GM19035 (cell line): ENCODE data around the gene HERC3.
"Not testable (repeated sequence)": the region's sequence is repeated elsewhere in the genome, so short reads cannot be mapped to it uniquely, and the experiment has no call there.

Experiments
- ATAC-seq: cut with Tn5 transposase; IDR thresholded peaks from one replicate; pipeline ENCODE4 v1.9.1; 2021; ENCODE audit not compliant: unreplicated experiment

The HERC3 gene

GRCh38 chr4:88606832-88607231, 14.6 kb downstream of the HERC3 start:
- no peak for ATAC-seq

DNA sequence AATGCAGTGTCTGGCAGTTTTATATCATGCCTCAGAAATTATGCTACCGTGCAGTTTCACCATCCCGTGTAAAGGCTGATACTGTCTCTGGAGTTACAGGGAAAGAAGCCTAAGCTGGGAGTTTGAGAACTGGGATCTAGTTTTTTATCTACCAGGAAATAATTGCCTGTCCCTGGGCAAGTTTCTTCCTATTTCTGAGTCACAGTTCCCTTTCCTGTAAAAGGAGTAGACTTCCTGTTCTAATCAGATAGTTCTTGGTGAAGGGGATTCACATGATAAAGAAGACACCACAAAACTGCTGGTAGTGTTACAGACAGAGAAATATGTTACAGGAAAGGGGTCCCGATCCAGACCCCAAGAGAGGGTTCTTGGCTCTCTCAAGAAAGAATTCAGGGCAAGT, 17.1 kb downstream of the HERC3 start:
- ATAC-seq: no peak

DNA sequence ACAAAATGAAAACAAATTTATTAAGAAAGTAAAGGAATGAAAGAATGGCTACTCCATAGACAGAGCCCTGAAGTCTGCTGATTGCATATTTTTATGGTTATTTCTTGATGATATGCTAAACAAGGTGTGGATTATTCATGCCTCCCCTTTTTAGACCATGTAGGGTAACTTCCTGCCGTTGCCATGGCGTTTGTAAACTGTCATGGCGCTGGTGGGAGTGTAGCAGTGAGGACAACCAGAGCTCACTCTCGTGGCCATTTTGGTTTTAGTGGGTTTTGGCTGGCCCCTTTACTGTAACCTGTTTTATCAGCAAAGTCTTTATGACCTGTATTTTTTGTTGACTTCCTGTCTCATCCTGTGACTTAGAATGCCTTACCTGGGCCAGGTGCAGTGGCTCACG, 17.5 kb downstream of the HERC3 start:
- ATAC-seq: not testable (repeated sequence)

GRCh38 chr4:88610771-88611170, 18.5 kb downstream of the HERC3 start:
- ATAC-seq: no peak

DNA sequence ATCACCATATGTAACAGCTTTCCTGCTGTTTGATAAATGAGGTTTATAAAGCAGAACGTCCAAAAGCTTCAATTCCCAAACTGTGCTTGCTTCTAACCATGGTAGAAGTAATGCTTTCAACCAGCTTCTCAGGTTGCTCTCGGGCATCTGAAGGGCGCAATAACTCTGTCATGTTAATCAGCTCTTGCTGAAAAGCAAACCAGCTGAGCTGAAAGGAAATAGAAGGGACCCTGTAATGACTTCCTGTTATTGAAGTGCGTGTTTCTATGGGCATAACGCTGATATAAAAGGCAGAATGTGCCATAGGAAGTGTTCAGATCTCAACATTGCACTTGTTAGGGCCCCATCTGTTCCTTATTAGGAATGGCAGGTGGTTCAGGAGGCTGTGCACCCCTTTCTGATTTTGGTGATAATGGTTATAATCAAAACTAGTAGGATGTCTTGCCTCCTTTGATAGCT, 21.2 kb downstream of the HERC3 start:
- ATAC-seq: no peak

- ATAC-seq: no peak
Observed at GRCh38 chr4:88614058-88614457, 21.8 kb downstream of the HERC3 start.

GRCh38 chr4:88616275-88617150, 24.2 kb downstream of the HERC3 start:
- ATAC-seq: no peak

- no peak for ATAC-seq
Observed at GRCh38 chr4:88618782-88619485, 26.7 kb downstream of the HERC3 start.

DNA sequence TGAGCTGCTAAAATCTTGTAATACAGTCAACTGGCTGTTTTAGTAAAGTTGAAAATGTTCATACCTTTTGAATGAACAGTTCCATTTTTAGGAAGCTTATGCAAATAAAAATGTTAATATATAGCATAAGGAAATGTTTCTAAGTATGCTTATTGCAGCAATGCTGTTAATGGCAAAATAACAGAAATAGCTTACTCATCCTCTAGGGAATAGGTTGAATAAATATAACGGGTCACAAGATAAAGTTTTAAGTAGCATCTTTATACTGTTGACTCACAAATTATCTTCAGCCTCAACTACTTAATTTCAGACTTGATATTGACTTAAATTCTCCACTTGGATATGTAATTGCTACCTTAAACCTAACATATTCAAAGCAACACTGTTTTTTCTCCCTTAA, 27.7 kb downstream of the HERC3 start:
- no peak for ATAC-seq

DNA sequence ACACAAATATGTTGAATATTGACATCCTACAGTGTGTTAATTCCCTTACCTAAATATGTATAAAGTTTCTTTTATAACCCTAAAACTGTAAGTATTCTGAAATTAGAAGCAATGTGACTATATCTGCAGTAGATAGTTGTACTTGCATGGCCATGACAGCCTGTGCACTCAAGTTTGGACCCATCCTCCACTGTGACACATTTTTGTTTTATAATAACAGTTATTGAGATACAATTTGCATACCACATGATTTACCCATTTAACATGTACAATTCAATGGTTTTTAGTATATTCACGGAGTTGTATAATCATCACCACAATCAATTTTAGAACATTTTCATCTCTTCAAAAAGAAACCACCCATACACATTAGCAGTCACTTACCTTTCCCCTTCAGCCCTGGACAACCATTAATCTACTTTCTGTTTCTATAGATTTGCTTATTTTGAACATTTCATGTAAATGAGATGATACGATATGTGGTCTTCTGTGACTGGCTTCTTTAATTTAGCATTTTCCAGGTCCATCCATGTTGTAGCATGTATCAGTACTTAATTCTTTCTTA, 29.6 kb downstream of the HERC3 start:
- ATAC-seq: no peak

DNA sequence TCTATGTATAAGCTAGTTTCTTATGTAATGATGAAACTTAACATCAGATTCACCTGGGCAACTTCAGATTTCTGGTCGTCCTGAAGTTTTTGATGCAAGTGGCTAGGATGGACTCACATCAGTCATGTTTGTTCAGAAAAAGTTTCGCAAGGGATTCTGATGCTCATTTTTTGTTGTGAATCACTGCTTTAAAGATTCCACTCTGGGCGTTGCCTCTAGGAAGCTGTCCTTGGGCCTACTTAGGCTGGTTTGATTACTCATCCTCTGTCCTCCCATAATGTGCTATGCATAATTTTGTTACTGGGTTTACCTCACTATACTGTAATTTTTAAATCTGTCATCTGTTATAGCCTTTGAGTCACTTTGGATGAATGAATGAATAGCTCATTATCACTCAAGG, 30.8 kb downstream of the HERC3 start:
- ATAC-seq: no peak

DNA sequence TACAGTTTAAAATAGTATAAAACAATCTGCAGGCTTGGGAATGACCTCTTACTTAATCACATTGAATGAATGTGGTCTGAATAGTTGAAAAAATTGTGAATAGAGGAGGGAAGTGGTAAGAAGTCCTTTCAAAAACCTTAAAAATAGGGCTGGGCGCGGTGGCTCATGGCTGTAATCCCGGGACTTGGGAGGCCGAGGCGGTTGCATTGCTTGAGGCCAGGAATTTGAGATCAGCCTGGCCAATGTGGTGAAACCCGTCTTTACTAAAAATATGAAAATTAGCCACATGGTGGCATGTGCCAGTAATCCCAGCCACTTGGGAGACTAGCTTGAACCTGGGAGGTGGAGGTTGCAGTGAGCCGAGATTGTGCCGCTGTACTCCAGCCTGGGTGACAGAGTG, 36.5 kb downstream of the HERC3 start:
- no peak for ATAC-seq

GRCh38 chr4:88629826-88630225, 37.5 kb downstream of the HERC3 start:
- no peak for ATAC-seq

- no peak for ATAC-seq
Observed at GRCh38 chr4:88630756-88631155, 38.5 kb downstream of the HERC3 start.

GRCh38 chr4:88643932-88644331, 51.7 kb downstream of the HERC3 start:
- no peak for ATAC-seq

- ATAC-seq: no peak
Observed at GRCh38 chr4:88645994-88646393, 53.7 kb downstream of the HERC3 start.

DNA sequence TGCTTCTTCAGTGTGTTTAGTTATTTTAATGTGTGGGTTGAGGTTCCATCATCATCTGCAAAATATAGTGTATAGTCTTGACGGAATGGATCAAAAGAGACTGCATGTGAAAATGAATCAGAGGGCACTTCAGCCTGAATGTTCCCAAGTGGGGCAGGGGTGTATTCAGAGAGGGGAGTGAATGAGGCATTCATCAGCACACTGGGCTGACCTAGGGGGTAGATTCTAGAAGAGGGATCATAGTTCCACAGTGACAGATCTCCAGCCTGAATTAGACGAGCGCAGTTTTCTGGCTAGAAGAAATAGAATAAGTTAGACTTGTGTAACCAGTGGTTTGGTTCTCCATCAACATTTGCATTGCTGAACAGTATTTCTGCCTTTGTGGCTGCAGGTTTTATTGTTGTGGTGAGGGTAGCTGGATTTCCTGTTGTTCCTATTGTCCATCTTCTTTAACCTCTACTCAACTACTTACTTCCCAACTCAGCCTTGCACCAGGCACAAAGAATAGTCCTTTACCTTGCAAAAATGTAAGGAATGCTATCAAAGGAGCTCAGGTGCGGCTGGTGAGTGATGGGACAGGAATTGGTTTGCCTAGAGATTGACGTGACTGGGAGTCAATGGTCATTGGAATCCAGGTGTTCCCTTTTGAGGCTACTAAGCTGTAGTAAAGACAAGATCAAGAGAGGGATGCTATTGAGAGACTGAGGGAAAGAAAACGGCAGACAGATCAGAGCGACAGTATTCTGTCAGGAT, 54.4 kb downstream of the HERC3 start:
- no peak for ATAC-seq

GRCh38 chr4:88649716-88650115, 57.4 kb downstream of the HERC3 start:
- no peak for ATAC-seq

DNA sequence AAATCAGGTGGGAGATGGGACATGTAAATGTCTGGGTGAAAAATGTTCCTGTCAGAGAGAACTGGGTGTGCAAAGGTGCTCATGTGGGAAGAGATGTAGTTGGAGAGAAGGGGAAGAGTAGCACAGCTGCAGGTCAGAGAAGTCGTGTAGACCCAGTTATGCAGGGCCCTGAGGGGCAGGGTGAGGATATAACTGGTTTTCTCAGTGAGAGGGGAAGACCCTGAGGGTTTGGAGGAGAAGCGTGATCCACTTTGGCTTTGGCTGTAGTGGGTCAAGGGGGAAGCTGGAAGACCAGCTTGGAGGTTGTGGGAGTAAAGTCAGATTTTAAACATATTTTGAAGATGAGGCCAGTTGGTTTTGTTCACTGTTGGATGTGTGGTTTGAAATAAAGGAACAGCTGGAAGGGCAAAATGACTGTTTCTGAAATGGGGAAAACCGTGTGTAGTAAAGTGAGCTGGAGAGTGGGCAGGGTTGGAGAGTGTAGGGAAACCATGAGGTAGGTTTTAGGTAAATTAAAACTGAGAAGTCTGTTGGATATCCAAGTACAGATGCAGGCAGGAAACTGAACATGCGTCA, 61.2 kb downstream of the HERC3 start:
- no peak for ATAC-seq

DNA sequence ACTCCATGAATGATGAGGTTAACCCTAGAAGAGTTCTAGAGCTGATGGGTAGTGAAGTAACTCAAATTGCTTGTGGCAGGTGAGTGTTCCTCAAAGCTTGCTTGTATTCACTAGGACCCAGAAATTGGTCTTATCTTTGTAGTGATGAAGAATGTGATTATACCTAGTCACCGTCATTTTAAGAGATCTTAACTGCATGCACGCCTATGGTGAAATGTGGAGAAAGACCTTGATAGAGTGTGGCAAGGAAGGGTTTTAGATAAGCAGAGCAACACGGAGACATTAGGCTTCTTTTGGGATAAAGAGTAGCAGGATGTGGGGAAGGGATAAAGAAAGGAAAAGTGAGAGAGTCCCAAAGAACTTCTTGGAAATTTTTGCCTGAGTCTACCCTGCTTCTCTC, 62.9 kb downstream of the HERC3 start:
- ATAC-seq: no peak
